Activated CD8-positive, alpha-beta memory T cell treated with anti-CD3 and anti-CD28 coated beads for 36 hours (primary cell): ENCODE data around the gene MYNN. TPM values are rescaled to one million over a fixed set of nuclear protein-coding genes. Genes with fewer than 3 reads are reported as not detected.
"Not testable (repeated sequence)": the region's sequence is repeated elsewhere in the genome, so short reads cannot be mapped to it uniquely, and the experiment has no call there.

Experiments
- CTCF ChIA-PET: fragments of 350-600 bp; sonication (Branson Sonifier 250); formaldehyde crosslinking; loops from one replicate; lab custom pipeline; 2021; ENCODE audit warnings: antibody characterized with exemption; lab: Charles Lee
- POLR2A ChIA-PET: fragments of 350-600 bp; sonication (Branson Sonifier 250); formaldehyde crosslinking; loops from one replicate; lab custom pipeline; 2021; ENCODE audit warnings: antibody characterized with exemption; lab: Charles Lee
- total RNA-seq, 2 experiments: library from RNA; stranded (reverse); gene quantifications; one replicate each; pipeline ENCODE4 v1.2.3, GENCODE V29; 2021

The MYNN gene
- 10 to 100 TPM; 17.4 to 18.2 TPM for total RNA-seq

- ChIA-PET POLR2A (interaction anchor here (0.6 to 2.2 kb wide), 10 partner anchors 9 to 1718 kb away, joined by 3 to 16 read pairs (median 4); partner anchors contain the start of genes LRRC34, LRRIQ4, SEC62 and SKIL), CTCF (interaction anchor here (0.8 to 2.6 kb wide), 5 partner anchors 10 to 226 kb away, joined by 3 to 12 read pairs (median 4); partner anchors contain the start of genes LRRC34 and LRRIQ4)
Measured at GRCh38 chr3:169772897-169773816, at the start of gene MYNN. Gene MYNN, plus strand, starts transcription at chr3:169773396. Its CDS starts 900 bp downstream, at chr3:169774296.

GRCh38 chr3:169731857-169732256, 41.3 kb upstream of the MYNN start:
- POLR2A ChIA-PET = not testable (repeated sequence)

GRCh38 chr3:169739067-169739466, 34.1 kb upstream of the MYNN start:
- ChIA-PET CTCF (interaction anchor here (0.7 kb wide), 1 partner anchor 73 kb away, joined by 5 read pairs; no protein-coding TSS in a partner anchor), POLR2A (no interaction called here)

More at GRCh38 chr3:169731857-169732256, 41.3 kb upstream of the MYNN start:
- CTCF ChIA-PET = not testable (repeated sequence)

GRCh38 chr3:169744366-169745054, 28.7 kb upstream of the MYNN start:
- ChIA-PET CTCF (interaction anchor here (1.1 to 1.4 kb wide), 2 partner anchors 15 to 595 kb away, joined by 3 read pairs; no protein-coding TSS in a partner anchor), POLR2A (no interaction called here)

- POLR2A ChIA-PET = no interaction called here
- CTCF ChIA-PET = no interaction called here
Measured at GRCh38 chr3:169746924-169747323, 26.3 kb upstream of the MYNN start.

GRCh38 chr3:169748670-169749069, 24.5 kb upstream of the MYNN start:
- CTCF ChIA-PET = no interaction called here
- POLR2A ChIA-PET = no interaction called here

- ChIA-PET POLR2A (no interaction called here), CTCF (no interaction called here)
Measured at GRCh38 chr3:169750665-169751064, 22.5 kb upstream of the MYNN start.

GRCh38 chr3:169751875-169752274, 21.3 kb upstream of the MYNN start:
- CTCF ChIA-PET = interaction anchor here (1.2 kb wide), 1 partner anchor 21 kb away, joined by 3 read pairs; no protein-coding TSS in a partner anchor
- POLR2A ChIA-PET = no interaction called here

- CTCF ChIA-PET = no interaction called here
Measured at GRCh38 chr3:169754711-169755110, 18.5 kb upstream of the MYNN start.

GRCh38 chr3:169755488-169755887, 17.7 kb upstream of the MYNN start:
- ChIA-PET POLR2A (no interaction called here), CTCF (no interaction called here)

More at GRCh38 chr3:169754711-169755110, 18.5 kb upstream of the MYNN start:
- POLR2A ChIA-PET = interaction anchor here (0.6 kb wide), 1 partner anchor 566 kb away, joined by 3 read pairs; no protein-coding TSS in a partner anchor

GRCh38 chr3:169758359-169758994, 14.7 kb upstream of the MYNN start:
- CTCF ChIA-PET = no interaction called here
- POLR2A ChIA-PET = interaction anchor here (0.7 to 0.8 kb wide), 2 partner anchors 12 to 15 kb away, joined by 3 read pairs; no protein-coding TSS in a partner anchor

- POLR2A ChIA-PET = interaction anchor here (0.6 to 0.8 kb wide), 3 partner anchors 13 to 192 kb away, joined by 3 to 5 read pairs (median 3); no protein-coding TSS in a partner anchor
- CTCF ChIA-PET = interaction anchor here (0.8 to 1.0 kb wide), 2 partner anchors 9 to 14 kb away, joined by 3 read pairs; no protein-coding TSS in a partner anchor
Measured at GRCh38 chr3:169759256-169759655, 13.9 kb upstream of the MYNN start.

GRCh38 chr3:169760479-169760878, 12.7 kb upstream of the MYNN start:
- ChIA-PET CTCF (no interaction called here), POLR2A (no interaction called here)

- CTCF ChIA-PET = interaction anchor here (2.5 kb wide), 1 partner anchor 8 kb away, joined by 12 read pairs; the partner anchor contains the start of gene MYNN
- POLR2A ChIA-PET = interaction anchor here (0.6 to 2.2 kb wide), 3 partner anchors 9 to 1415 kb away, joined by 3 to 14 read pairs (median 4); partner anchors contain the start of gene MYNN
Measured at GRCh38 chr3:169764312-169764881, 8.8 kb upstream of the MYNN start.

GRCh38 chr3:169764882-169765612, 8.1 kb upstream of the MYNN start, which contains the start of gene TERC:
Gene TERC, minus strand, starts transcription at chr3:169765060.
- ChIA-PET POLR2A (interaction anchor here (0.6 to 2.2 kb wide), 3 partner anchors 8 to 1414 kb away, joined by 3 to 14 read pairs (median 4); partner anchors contain the start of gene MYNN), CTCF (interaction anchor here (2.5 kb wide), 1 partner anchor 8 kb away, joined by 12 read pairs; the partner anchor contains the start of gene MYNN)

GRCh38 chr3:169769287-169770181, 3.7 kb upstream of the MYNN start, which contains the start of gene ACTRT3:
Gene ACTRT3, minus strand, starts transcription at chr3:169769561. Its CDS starts 41 bp downstream, at chr3:169769520.
- ChIA-PET POLR2A (interaction anchor here (0.6 to 0.9 kb wide), 2 partner anchors 197 to 263 kb away, joined by 3 read pairs; partner anchors contain the start of gene SEC62), CTCF (no interaction called here)
